Measurements from ENCODE around the gene LRRC47. TPM values are rescaled to one million over a fixed set of nuclear protein-coding genes. Genes with fewer than 3 reads are reported as not detected.
A peak's percentile ranks its signal among the peaks of the same experiment; 100 is the strongest.

The LRRC47 gene
- total RNA-seq, 4 donors from 2014 or later = 64.2 to 97.2 (median 89.9) TPM

DNA sequence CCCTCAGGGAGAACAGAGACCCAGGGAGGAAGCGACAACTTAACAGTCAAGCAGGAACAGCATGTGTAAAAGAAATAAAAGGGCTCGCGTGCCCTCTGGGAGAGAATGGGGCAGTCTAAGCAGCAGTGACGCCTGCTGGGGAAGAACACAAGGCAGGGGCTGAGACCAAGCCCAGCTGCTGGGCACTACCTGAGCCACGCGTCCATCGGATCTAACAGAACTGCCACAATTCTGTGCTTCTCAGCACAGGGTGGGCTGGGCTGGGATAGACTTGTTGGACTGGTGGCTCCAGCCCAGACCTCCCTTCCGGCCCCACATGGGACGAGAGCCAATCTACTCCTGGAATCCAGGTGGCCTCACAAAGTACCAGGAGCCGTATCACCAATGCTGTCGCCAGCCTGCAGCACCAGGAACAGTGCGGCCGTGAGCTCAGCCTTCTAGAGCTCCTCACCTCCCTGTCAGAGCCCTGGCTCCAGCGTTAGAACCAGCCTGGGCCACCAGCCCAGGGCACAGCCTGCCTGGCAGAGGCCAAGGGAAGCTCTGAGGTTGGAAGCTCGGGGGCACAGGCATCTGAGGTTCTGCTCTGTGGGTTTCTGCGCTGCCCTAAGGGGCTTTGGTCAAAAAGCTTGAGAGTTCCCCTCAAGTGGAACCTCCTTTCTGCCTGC is 7.4 kb downstream of the LRRC47 start:
- peaks cover 8 to 25% of the 10 kb centered on the region in 2 donors for H3K4me1 ChIP-seq

DNA sequence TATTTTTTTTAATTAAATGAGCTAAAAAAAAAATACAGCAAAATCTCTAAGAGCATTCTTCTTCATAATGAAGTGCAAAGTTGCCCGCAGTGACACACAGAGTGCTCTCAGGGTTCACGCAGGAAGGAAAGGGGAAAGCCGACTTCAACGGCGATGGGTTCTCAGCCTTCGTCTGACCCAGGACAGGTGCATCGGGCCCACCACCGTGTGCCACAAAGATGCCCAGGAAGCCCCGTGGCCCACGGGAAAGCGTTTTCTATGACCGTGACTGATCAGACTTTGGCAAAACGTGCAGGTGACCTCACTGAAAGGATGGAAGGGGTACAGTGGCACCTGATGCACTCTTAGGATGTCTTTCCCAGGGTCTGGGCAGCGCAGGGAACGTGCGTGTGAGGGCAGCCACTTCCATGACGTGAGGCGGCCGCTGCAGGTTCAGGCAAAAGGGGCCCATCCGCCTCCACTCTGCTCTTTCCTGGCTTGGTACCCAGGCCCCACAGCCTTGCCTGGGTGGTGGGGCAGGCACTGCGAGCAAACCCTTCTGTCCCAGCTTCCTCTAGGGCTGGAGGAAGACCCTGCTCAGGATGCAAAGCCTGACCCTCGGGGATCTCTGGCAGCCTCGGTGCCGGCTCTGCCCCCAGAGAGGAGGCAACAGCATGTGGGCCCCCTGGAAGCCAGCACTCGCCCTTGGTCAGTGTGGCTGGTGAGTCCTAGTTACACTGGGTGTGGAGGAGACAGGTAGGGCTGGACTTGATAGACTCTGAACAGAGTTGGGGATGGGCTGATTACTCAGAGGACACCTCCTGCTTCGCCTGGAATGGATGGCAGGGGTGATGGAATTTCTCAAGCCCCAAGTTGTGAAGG is 8.3 kb downstream of the LRRC47 start:
- Histone ChIP-seq H3K9me3 (no peaks in the 10 kb centered on the region), H3K36me3 (peaks cover 0 to 44% of the 10 kb centered on the region in 2 donors)
- in situ Hi-C loops (cut with MboI; ENCODE audit: low sequenced_read_pairs in 4 of 4) = loop anchor here in 1 of 4 donors (25.0 kb wide), 1 partner anchor 99 kb away; no protein-coding TSS in a partner anchor

More for the DNA sequence above, 7.4 kb downstream of the LRRC47 start:
- no peak overlapping the region for H3K27ac ChIP-seq
- ATAC-seq (no peak), DNase-seq (no peak)
- H3K9me3 ChIP-seq = no peaks in the 10 kb centered on the region
- intact Hi-C loops (cut with DNase I; ENCODE audit: low total_unique reads) = no loop called here
- no peak overlapping the region for H3K4me3 ChIP-seq
- TF ChIP-seq CTCF (IDR thresholded peaks at IDR 0.05 in 4 of 5, conservative IDR thresholded peaks at IDR 0.05 in 1 of 5) (no peak), POLR2A (IDR thresholded peaks at IDR 0.05) (no peak)
- peaks cover 0 to 34% of the 10 kb centered on the region in 2 donors for H3K36me3 ChIP-seq
- in situ Hi-C loops (cut with MboI; ENCODE audit: low sequenced_read_pairs in 4 of 4) = loop anchor here in 1 of 4 donors (25.0 kb wide), 1 partner anchor 98 kb away; no protein-coding TSS in a partner anchor
- H3K27me3 ChIP-seq = no peaks in the 10 kb centered on the region

DNA sequence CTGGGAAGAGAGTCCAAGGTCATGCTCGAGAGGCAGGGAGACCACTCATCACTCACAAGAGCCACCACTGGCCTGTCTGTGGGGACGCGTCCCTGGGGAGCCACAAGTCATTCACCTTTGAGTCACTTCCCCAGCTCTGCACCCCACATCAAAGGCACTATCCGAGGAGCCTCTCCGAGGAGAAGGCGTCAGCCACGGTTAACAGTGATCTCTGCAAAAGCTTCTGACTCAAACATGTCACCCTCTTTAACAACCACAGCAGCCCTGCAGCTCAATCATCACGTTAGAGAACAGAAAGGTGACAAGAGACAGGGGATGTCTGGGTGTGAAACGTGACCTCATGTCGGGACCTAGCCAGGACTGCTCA is 9.0 kb downstream of the LRRC47 start:
- H3K27ac ChIP-seq = no peak overlapping the region
- peaks cover 0 to 13% of the 10 kb centered on the region in 2 donors for H3K4me1 ChIP-seq
- TF ChIP-seq POLR2A (IDR thresholded peaks at IDR 0.05) = no peak
- TF ChIP-seq CTCF (IDR thresholded peaks at IDR 0.05 in 4 of 5, conservative IDR thresholded peaks at IDR 0.05 in 1 of 5) = no peak
- H3K36me3 ChIP-seq = peaks cover 0 to 50% of the 10 kb centered on the region in 2 donors
- in situ Hi-C loops (cut with MboI; ENCODE audit: low sequenced_read_pairs in 4 of 4) = loop anchor here in 1 of 4 donors (25.0 kb wide), 1 partner anchor 100 kb away; no protein-coding TSS in a partner anchor
- H3K27me3 ChIP-seq = no peaks in the 10 kb centered on the region
- DNase-seq (no peak), ATAC-seq (no peak)
- H3K9me3 ChIP-seq = no peaks in the 10 kb centered on the region
- intact Hi-C loops (cut with DNase I; ENCODE audit: low total_unique reads) = no loop called here
- no peak overlapping the region for H3K4me3 ChIP-seq

More for the DNA sequence above, 8.3 kb downstream of the LRRC47 start:
- no peak for ATAC-seq
- TF ChIP-seq CTCF (IDR thresholded peaks at IDR 0.05 in 4 of 5, conservative IDR thresholded peaks at IDR 0.05 in 1 of 5) (no peak), POLR2A (IDR thresholded peaks at IDR 0.05) (no peak)
- intact Hi-C loops (cut with DNase I; ENCODE audit: low total_unique reads) = no loop called here
- peak in 1 of 2 donors; percentile 2 for DNase-seq
- Histone ChIP-seq H3K27ac (no peak overlapping the region), H3K4me1 (peaks cover 0 to 16% of the 10 kb centered on the region in 2 donors), H3K27me3 (no peaks in the 10 kb centered on the region), H3K4me3 (no peak overlapping the region)

DNA sequence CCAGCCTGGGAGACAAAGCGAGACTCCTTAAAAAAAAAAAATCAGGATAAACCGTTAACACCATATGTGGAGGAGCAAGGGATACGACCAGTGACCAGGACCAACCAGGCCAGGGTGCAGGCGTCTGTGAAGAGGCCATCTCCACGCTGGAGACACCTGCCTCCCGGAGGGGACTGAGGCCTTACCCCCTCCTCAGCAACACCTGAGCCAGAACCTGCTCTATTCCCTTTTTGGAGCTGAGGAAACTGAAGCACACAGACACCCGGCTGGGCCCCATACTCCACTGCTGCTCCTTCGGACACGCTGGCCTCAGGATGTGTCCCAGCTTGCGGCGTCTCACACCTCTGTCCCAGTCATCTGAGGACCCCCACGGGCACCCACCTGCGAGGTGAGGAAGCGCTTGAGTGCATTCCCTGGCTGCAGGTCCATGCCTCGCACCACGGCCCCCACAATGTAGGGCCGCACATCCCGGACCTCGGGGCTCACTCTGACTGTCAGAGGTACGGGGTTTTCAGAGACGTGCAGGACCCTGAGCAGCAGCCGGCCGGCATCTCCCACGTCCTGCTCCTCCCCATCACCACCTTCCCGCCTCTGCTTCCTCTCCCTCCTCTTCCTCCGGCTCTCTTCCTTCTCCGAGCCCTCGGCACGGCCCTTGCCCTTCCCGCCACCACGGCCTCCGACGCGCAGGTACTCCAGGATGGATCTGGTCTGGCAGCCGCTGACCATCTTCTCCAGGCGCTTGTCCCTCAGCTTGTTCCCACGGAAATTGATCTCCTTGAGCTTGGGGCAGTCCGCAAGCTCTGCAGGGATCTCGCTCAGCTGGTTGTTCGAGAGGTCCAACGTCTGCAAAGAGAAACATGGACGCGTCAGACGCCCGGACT is 9.6 kb downstream of the LRRC47 start:
- Histone ChIP-seq H3K27ac (no peak overlapping the region), H3K36me3 (peaks cover 0 to 56% of the 10 kb centered on the region in 2 donors), H3K9me3 (no peaks in the 10 kb centered on the region), H3K4me3 (no peak overlapping the region), H3K4me1 (peaks cover 0 to 13% of the 10 kb centered on the region in 2 donors), H3K27me3 (no peaks in the 10 kb centered on the region)
- TF ChIP-seq CTCF (IDR thresholded peaks at IDR 0.05 in 4 of 5, conservative IDR thresholded peaks at IDR 0.05 in 1 of 5) = no peak
- TF ChIP-seq POLR2A (IDR thresholded peaks at IDR 0.05) = no peak
- in situ Hi-C loops (cut with MboI; ENCODE audit: low sequenced_read_pairs in 4 of 4) = loop anchor here in 1 of 4 donors (25.0 kb wide), 1 partner anchor 101 kb away; no protein-coding TSS in a partner anchor
- intact Hi-C loops (cut with DNase I; ENCODE audit: low total_unique reads) = no loop called here
- ATAC-seq (no peak), DNase-seq (no peak)

All from gastrocnemius medialis (tissue), 4 donors.